ENCODE measurements around the gene SGF29.

DNA sequence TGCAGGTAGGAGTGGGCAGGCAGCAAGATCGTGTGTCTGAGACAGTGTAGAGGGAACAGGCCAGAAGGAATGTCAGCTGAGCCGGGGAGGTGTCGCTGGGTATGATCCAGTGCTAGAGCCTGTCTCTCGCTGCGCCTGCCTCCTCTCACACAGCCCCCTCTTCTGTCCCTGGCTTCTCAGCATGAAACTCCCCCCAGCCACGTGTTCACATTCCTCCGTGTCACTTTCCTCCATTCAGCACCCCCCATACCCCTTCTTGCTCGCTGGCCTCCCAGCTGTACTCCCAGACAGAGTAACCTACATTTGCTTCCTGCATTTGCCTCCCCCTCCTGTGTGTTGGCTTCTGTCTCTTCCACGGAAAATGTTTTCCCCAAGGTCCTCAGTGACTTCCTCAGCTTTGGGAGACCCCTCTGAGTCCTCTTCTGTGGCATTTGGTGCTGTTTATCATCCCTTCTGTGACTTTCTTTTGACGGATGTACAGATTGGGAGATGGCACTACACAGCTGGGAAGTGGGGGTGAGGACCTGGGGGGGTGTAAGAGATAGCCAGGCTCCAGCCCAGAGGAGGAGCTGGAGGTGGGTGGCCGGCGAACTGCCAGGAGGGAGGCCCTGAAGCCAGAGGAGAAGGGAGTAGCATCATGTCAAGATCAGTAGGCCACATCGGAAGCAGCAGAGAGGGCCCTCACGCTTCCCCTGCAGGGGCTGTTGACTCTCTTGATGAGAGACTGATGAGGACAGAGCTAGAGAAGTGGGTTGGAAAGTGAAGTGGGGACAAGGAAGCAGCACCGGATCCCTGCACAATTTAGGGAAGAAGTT, 19.2 kb downstream of the SGF29 start:
- TF ChIP-seq, protein P1, sequence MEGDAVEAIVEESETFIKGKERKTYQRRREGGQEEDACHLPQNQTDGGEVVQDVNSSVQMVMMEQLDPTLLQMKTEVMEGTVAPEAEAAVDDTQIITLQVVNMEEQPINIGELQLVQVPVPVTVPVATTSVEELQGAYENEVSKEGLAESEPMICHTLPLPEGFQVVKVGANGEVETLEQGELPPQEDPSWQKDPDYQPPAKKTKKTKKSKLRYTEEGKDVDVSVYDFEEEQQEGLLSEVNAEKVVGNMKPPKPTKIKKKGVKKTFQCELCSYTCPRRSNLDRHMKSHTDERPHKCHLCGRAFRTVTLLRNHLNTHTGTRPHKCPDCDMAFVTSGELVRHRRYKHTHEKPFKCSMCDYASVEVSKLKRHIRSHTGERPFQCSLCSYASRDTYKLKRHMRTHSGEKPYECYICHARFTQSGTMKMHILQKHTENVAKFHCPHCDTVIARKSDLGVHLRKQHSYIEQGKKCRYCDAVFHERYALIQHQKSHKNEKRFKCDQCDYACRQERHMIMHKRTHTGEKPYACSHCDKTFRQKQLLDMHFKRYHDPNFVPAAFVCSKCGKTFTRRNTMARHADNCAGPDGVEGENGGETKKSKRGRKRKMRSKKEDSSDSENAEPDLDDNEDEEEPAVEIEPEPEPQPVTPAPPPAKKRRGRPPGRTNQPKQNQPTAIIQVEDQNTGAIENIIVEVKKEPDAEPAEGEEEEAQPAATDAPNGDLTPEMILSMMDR (IDR thresholded peaks at IDR 0.05; ENCODE audit: insufficient read depth, low read length) = no peak
- TF ChIP-seq GABPA (IDR thresholded peaks at IDR 0.05; ENCODE audit: low read depth) = no peak
- no peak for TF ChIP-seq POLR2AphosphoS5 (IDR thresholded peaks at IDR 0.05; ENCODE audit: low read depth)
- TF ChIP-seq, protein P2, sequence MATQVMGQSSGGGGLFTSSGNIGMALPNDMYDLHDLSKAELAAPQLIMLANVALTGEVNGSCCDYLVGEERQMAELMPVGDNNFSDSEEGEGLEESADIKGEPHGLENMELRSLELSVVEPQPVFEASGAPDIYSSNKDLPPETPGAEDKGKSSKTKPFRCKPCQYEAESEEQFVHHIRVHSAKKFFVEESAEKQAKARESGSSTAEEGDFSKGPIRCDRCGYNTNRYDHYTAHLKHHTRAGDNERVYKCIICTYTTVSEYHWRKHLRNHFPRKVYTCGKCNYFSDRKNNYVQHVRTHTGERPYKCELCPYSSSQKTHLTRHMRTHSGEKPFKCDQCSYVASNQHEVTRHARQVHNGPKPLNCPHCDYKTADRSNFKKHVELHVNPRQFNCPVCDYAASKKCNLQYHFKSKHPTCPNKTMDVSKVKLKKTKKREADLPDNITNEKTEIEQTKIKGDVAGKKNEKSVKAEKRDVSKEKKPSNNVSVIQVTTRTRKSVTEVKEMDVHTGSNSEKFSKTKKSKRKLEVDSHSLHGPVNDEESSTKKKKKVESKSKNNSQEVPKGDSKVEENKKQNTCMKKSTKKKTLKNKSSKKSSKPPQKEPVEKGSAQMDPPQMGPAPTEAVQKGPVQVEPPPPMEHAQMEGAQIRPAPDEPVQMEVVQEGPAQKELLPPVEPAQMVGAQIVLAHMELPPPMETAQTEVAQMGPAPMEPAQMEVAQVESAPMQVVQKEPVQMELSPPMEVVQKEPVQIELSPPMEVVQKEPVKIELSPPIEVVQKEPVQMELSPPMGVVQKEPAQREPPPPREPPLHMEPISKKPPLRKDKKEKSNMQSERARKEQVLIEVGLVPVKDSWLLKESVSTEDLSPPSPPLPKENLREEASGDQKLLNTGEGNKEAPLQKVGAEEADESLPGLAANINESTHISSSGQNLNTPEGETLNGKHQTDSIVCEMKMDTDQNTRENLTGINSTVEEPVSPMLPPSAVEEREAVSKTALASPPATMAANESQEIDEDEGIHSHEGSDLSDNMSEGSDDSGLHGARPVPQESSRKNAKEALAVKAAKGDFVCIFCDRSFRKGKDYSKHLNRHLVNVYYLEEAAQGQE (IDR thresholded peaks at IDR 0.05; ENCODE audit: insufficient replicate concordance, low read depth) = no peak
- TF ChIP-seq SPI1 (IDR thresholded peaks at IDR 0.05; ENCODE audit: borderline replicate concordance, low read depth) = no peak

Data from HL-60 (cell line).